Measurements from ENCODE around the gene SEBOX.

The SEBOX gene

GRCh38 chr17:28318759-28319597 is 46.0 kb downstream of the SEBOX start, which contains the start of gene TMEM97:
TMEM97 (plus strand) TSS chr17:28319200; CDS start chr17:28319240, 40 bp downstream.
- DNase-seq (ENCODE audit: low read depth): peak; percentile 86

GRCh38 chr17:28317966-28318758 is 46.8 kb downstream of the SEBOX start:
- no peak for DNase-seq (ENCODE audit: low read depth)

DNA sequence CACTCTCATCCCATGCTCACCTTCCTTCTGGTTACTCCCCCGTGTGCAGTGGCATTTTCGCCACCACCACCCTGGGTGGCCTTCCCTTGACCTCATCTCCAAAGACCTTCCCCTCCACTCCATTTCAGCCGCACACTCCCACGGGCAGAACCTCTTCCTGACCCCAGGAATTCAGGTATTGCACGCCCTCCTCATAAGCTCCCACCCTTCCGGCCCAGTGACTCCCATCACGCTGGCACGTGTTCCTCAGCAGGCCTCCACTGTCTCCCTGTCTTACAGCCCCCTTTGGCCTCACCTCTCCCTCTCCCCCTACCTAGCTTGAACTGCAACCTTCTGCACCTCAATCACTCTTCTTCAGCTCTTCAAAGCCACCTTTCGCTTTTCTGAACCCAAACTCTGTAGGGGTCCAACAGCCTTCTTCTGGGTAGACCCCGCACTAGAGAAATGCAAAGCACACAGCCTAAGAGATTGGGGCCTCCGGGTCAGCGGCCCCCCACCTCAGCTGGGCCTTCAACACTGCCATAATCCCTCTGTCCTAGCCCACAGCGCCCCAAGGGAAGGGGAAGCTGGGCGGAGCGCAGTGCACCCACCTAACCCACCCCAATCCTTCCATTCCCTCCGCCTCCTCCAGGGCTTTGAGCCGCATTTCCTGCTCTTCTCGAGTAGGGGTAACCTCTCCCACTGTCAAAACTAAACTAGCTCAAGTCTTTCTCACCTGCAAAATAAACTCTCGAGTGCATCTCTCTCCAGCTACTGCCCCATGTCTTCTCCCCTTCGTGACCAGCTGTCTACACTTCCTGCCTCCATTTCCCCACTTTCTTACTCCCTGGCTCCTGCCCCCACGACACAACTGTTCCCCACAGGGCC is 47.7 kb downstream of the SEBOX start:
- no peak for DNase-seq (ENCODE audit: low read depth)

DNA sequence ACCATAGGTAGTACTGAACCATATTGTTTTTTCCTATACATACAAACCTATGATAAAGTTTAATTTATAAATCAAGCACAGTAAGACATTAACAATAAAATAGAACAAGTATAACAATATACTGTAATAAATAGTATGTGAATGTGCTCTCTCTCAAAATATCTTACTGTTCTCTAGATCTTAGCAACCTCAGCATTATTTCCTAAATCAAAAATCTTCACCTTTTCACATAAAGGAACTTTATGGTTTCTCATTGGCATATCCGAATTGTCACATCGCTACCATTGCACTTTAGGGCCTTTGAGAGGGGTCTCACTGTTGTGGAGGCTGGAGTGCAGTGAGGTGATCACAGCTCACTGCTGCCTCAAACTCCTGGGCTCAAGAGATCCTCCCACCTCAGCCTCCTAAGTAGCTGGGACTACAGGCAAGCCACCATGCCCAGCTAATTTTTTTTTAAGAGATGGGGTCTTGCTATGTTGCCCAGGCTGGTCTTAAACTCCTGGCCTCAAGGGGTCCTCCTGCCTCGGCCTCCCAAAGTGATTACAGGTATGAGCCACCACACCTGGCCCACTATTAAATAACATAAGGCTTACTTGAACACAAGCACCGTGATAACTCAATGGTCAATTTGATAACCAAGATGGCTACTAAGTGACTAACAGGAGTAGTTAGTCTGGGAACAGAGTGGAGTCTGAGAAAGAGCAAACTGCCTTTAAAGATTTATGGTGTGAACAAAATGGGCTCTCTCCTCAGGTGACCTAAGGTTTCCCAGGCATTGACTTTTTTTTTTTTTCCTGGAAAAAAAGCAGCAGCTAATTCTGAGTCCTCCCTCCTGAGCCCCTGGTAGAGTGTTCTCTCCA is 48.9 kb downstream of the SEBOX start:
- DNase-seq (ENCODE audit: low read depth): no peak

DNA sequence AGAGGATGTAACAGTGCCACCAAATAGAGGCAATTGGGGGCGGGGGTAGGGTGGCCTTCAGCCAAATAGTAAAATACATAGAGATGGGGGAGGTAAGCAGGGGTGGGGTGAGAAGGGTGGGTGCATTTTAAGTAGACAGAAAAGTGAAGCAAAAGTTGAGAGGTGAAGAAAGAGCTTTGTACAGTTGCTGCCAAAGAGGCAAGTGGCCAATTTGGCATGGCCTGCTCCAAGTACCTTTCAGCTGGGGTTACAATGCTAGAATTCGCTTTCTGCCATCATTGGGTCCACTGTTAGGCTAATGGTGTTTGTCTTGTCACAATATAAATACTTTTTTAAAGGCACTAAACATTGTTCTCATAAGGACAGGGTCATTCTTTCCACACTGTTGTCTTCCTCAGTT is 51.2 kb downstream of the SEBOX start:
- no peak for DNase-seq (ENCODE audit: low read depth)

Measured in non-pigmented ciliary epithelial cell (primary cell).